ENCODE results near the gene CARNS1.

DNA sequence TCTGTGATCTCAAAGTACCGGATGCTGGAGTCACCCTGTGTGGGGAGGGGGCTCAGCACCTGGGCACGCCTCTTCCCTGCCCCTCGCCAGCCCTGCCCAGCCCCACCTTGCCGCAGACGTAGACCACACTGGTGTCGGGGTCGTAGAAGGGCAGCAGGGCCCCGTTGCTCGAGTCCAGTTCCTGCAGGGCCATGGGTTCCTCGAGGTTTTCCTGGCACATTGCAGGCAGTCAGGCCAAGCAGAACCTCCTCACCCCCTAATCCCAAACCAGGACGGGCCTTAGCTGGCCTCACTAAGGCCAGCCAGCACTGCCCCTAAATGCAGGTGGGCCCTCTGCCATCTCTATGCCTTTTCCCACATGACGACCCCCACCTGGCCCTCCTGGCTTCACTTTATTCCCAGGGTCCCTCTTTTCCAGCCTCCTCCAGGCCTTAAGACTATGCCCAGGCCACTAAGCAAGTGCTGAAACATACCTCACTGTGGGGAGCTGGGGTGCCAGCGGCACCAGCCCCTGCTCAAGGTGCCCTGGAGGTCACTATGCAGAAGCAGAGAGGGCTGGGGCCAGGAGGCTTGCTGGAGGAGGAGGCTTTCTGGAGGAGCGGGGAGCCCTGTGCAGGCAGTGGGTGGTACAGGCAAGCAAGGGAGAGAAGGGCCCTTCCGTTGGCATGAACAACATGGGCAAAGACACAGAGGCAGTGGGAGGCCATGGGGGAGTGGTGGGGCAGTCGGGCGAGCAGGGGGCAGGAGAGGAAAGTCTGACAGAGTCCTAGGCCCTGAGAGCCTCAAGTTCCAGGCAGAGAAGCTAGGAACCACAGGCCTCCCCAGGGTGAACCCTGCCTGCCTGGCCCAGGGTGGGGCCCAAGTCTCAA lies 25.0 kb downstream of the CARNS1 start:
- TF ChIP-seq, protein P1, sequence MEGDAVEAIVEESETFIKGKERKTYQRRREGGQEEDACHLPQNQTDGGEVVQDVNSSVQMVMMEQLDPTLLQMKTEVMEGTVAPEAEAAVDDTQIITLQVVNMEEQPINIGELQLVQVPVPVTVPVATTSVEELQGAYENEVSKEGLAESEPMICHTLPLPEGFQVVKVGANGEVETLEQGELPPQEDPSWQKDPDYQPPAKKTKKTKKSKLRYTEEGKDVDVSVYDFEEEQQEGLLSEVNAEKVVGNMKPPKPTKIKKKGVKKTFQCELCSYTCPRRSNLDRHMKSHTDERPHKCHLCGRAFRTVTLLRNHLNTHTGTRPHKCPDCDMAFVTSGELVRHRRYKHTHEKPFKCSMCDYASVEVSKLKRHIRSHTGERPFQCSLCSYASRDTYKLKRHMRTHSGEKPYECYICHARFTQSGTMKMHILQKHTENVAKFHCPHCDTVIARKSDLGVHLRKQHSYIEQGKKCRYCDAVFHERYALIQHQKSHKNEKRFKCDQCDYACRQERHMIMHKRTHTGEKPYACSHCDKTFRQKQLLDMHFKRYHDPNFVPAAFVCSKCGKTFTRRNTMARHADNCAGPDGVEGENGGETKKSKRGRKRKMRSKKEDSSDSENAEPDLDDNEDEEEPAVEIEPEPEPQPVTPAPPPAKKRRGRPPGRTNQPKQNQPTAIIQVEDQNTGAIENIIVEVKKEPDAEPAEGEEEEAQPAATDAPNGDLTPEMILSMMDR (CRISPR knock-in tag; IDR thresholded peaks at IDR 0.05): no peak
- TF ChIP-seq NR2F1 (CRISPR knock-in tag; IDR thresholded peaks at IDR 0.05) (no peak), ZIK1 (CRISPR knock-in tag; IDR thresholded peaks at IDR 0.05; ENCODE audit: borderline replicate concordance, low read depth) (no peak), TBP (CRISPR knock-in tag; IDR thresholded peaks at IDR 0.05) (no peak), ARNT2 (CRISPR knock-in tag; IDR thresholded peaks at IDR 0.05; ENCODE audit: low read depth) (no peak), ETV5 (CRISPR knock-in tag; IDR thresholded peaks at IDR 0.05; ENCODE audit: borderline replicate concordance) (no peak)
- TF ChIP-seq, protein P2, sequence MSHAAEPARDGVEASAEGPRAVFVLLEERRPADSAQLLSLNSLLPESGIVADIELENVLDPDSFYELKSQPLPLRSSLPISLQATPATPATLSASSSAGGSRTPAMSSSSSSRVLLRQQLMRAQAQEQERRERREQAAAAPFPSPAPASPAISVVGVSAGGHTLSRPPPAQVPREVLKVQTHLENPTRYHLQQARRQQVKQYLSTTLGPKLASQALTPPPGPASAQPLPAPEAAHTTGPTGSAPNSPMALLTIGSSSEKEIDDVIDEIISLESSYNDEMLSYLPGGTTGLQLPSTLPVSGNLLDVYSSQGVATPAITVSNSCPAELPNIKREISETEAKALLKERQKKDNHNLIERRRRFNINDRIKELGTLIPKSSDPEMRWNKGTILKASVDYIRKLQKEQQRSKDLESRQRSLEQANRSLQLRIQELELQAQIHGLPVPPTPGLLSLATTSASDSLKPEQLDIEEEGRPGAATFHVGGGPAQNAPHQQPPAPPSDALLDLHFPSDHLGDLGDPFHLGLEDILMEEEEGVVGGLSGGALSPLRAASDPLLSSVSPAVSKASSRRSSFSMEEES (CRISPR knock-in tag; IDR thresholded peaks at IDR 0.05): no peak
- TF ChIP-seq, protein P3, sequence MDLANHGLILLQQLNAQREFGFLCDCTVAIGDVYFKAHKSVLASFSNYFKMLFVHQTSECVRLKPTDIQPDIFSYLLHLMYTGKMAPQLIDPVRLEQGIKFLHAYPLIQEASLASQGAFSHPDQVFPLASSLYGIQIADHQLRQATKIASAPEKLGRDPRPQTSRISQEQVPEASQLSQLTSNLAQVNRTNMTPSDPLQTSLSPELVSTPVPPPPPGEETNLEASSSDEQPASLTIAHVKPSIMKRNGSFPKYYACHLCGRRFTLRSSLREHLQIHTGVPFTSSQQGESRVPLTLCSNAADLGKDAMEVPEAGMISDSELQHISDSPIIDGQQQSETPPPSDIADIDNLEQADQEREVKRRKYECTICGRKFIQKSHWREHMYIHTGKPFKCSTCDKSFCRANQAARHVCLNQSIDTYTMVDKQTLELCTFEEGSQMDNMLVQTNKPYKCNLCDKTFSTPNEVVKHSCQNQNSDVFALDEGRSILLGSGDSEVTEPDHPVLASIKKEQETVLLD (CRISPR knock-in tag; IDR thresholded peaks at IDR 0.05; ENCODE audit: low read depth): no peak
